Omental fat pad (tissue), 4 donors: Measurements from ENCODE around the gene POU2F1. TPM values are rescaled to one million over a fixed set of nuclear protein-coding genes. Genes with fewer than 3 reads are reported as not detected.

Experiments used
- ATAC-seq: fragments of 150-250 bp; one replicate; pipeline ENCODE4 v1.9.1; 2016; ENCODE audit warnings: mild to moderate bottlenecking, moderate library complexity; ENCODE audit not compliant: low FRiP score
- DNase-seq: peaks from one replicate; pipeline ENCODE4 v3.0.0-alpha.2; 2019; ENCODE audit warnings: low spot score
- CTCF ChIP-seq, 3 donors: fragments of 450-650 bp; IDR thresholded peaks; one replicate each; pipeline ENCODE4 v1.5.1; 2016 to 2017; ENCODE audit warnings: antibody characterized with exemption in 3 of 3, mild to moderate bottlenecking in 3 of 3, moderate library complexity in 2 of 3
- total RNA-seq, 4 donors: library from RNA; depleted of rRNA; stranded (reverse); fragments of >200 nt; gene quantifications; one replicate each; pipeline ENCODE4 v1.1.0, GENCODE V29; 2016

POU2F1 gene
- total RNA-seq, 4 donors from 2014 or later: 10.3 to 18.9 (median 13.5) TPM

DNA sequence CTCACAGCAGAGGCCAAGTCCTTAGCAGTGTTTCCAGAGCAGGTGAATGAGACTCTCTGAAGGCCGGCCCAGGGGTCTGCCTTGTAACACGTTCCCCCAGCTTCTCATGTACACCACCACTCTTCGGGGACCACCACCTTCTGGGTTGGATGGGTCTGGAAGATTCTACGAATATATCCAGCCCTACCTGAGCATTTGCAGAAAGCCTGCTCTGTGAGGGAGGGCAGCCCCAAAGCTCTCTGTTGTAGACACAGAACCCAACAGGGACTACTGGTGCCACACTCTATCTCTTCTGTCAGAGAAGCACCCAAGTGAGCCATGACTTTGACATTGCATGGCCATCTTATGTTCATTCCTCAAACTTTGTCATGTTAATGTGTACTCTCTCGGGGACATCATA, 235.8 kb downstream of the POU2F1 start:
- no peak for ATAC-seq

DNA sequence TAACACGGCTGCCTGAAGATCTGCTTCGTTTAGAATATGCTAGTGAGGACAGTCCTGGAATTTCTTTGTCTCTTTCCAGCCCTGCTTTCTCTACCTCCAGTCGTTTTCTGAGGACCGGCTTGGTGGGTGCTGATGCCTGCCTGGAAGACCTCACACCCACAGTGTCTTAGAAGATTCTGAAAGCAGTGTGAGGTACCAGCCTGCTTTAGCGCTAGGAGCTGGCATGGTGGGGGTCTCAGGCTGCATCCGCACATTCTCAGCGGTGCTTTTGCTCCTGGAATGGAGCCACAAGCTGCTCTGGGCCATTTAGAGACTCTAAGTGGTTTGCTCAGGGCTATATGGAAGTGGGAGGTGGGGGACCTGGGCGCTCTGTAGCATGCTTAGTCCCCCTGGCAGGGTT, 236.2 kb downstream of the POU2F1 start:
- ATAC-seq (no peak), DNase-seq (no peak)
- TF ChIP-seq CTCF (IDR thresholded peaks at IDR 0.05): no peak

More for the DNA sequence above, 235.8 kb downstream of the POU2F1 start:
- no peak for DNase-seq
- TF ChIP-seq CTCF (IDR thresholded peaks at IDR 0.05): no peak

- DNase-seq (no peak), ATAC-seq (no peak)
- no peak for TF ChIP-seq CTCF (IDR thresholded peaks at IDR 0.05)
Observed at GRCh38 chr1:167457936-167458584, 237.4 kb downstream of the POU2F1 start.

DNA sequence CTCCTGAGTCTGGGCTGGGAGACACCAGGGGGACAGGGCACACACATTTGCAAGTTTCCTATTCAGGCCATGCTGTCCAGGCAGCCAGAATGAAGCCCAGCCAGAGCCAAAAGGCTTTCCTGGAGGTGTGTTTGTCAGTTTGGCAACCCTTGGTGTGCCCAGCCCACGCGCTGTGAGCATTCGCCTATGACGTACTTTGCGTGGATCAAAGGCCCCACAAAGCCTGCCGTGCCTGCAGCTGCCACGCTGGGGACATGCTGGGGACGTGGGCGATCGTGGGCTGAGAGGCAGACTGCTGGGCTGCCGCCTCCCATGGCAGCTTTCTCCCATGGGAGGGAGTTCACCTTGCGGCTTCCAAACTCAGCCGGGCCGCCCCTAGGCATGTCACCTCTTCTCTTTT, 240.2 kb downstream of the POU2F1 start:
- ATAC-seq: peak; percentile 83
- no peak for TF ChIP-seq CTCF (IDR thresholded peaks at IDR 0.05)
- DNase-seq: no peak

GRCh38 chr1:167462341-167462740, 241.7 kb downstream of the POU2F1 start:
- DNase-seq: no peak
- TF ChIP-seq CTCF (IDR thresholded peaks at IDR 0.05): no peak

DNA sequence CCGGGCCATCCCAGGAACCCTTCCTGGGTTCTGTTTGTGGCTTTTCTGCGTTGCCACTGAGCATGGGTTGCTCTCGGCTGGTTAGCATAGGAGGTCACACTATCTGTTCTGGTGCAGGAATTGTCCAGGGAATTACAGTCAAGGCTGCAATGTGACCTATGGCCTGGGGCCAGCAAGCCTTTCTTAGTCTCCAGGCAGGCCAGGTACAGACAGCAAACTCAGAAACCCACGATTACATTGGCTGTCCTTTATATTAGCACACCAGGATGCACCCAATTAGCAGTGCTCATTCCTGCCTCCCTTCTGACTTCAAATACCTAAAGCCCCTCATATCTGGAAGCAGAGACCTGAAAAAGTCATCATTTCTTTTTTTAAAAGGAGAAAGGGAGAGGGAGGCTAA, 242.4 kb downstream of the POU2F1 start:
- no peak for ATAC-seq
- TF ChIP-seq CTCF (IDR thresholded peaks at IDR 0.05): no peak
- no peak for DNase-seq

More at GRCh38 chr1:167462341-167462740, 241.7 kb downstream of the POU2F1 start:
- ATAC-seq: no peak

DNA sequence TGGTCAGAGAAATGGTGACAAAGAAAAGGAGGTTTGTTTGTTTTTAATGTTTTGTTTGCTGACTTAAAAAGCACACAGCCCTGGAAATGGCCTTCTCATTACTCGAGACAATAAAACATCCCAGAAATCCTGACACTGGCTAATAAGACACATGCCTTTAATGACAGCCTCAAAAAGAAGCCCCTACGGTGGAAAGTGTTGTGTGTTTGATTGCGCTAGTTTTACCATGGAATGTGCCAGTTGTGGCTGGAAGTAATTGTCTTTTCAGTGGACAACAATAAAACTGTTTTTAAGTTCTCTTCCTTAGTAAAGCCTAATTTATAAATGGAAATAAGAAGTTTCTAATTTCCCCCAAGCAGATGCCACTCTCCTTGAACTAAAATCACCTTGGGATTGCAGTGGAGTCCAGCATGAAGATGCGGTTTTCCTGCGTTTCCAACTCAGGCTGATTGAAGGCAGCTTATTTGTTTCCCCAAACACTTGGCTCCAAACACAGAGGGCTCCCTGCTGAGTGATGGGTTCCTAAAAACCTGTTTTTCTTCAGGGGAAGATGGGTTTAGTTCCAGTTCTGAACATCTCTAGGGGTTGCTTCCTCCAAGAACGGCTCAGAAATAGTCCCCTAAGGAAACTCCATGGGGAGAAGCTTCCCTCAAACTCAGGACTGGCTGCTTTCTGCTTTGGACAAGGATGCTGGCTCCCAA, 243.3 kb downstream of the POU2F1 start:
- TF ChIP-seq CTCF (IDR thresholded peaks at IDR 0.05): no peak

More for the DNA sequence above, 243.3 kb downstream of the POU2F1 start:
- DNase-seq: no peak
- ATAC-seq: no peak
